Hepatocyte (in vitro differentiated cells): ENCODE measurements around the gene CNRIP1. TPM values are rescaled to one million over a fixed set of nuclear protein-coding genes. Genes with fewer than 3 reads are reported as not detected.
"Not testable (repeated sequence)": the region's sequence is repeated elsewhere in the genome, so short reads cannot be mapped to it uniquely, and the experiment has no call there.

Experiments used
- DNase-seq: peaks from one replicate; pipeline ENCODE4 v3.0.0-alpha.2; 2016; ENCODE audit warnings: low spot score
- H2AFZ ChIP-seq: fragments of 200-600 bp; sonication (generic); 2 replicates; pipeline ENCODE4 v1.6.0; 2016; ENCODE audit warnings: antibody characterized with exemption, mild to moderate bottlenecking
- H3K27ac ChIP-seq: fragments of 200-600 bp; sonication (generic); 2 replicates; pipeline ENCODE4 v1.5.1; 2016; ENCODE audit warnings: mild to moderate bottlenecking
- H3K27me3 ChIP-seq: fragments of 200-600 bp; sonication (generic); 2 replicates; pipeline ENCODE4 v1.6.1; 2016
- H3K36me3 ChIP-seq: fragments of 200-600 bp; sonication (generic); replicated peaks from 2 replicates; pipeline ENCODE4 v1.5.1; 2016; ENCODE audit warnings: low read depth; ENCODE audit not compliant: insufficient read depth
- H3K4me1 ChIP-seq: fragments of 200-600 bp; sonication (generic); 2 replicates; pipeline ENCODE4 v1.5.1; 2016; ENCODE audit warnings: mild to moderate bottlenecking, moderate library complexity; ENCODE audit not compliant: insufficient read depth
- H3K4me2 ChIP-seq: fragments of 200-600 bp; sonication (generic); 2 replicates; pipeline ENCODE4 v1.6.0; 2016
- H3K4me3 ChIP-seq: fragments of 200-600 bp; sonication (generic); 2 replicates; pipeline ENCODE4 v1.5.1; 2016; ENCODE audit warnings: mild to moderate bottlenecking
- H3K79me2 ChIP-seq: fragments of 200-600 bp; sonication (generic); 2 replicates; pipeline ENCODE4 v1.6.0; 2017; ENCODE audit warnings: mild to moderate bottlenecking
- H3K9me2 ChIP-seq: fragments of 200-600 bp; sonication (generic); replicated peaks from 2 replicates; pipeline ENCODE4 v1.6.0; 2017; ENCODE audit warnings: mild to moderate bottlenecking; ENCODE audit not compliant: insufficient read depth
- H3K9me3 ChIP-seq: fragments of 200-600 bp; sonication (generic); 2 replicates; pipeline ENCODE4 v1.5.1; 2016; ENCODE audit warnings: low read depth, mild to moderate bottlenecking
- H4K20me1 ChIP-seq: fragments of 200-600 bp; sonication (generic); 2 replicates; pipeline ENCODE4 v1.6.0; 2016; ENCODE audit warnings: mild to moderate bottlenecking; ENCODE audit not compliant: insufficient read depth, poor library complexity, severe bottlenecking
- CTCF ChIP-seq: fragments of 200-600 bp; sonication (generic); IDR thresholded peaks from 2 replicates; pipeline ENCODE4 v1.5.1; 2016; ENCODE audit warnings: antibody characterized with exemption, mild to moderate bottlenecking; ENCODE audit not compliant: poor library complexity
- EZH2 ChIP-seq: fragments of 200-600 bp; sonication (generic); IDR thresholded peaks from 2 replicates; pipeline ENCODE4 v1.6.1; 2016; ENCODE audit warnings: antibody characterized with exemption, mild to moderate bottlenecking, borderline replicate concordance
- EZH2phosphoT487 ChIP-seq: fragments of 200-600 bp; sonication (generic); IDR thresholded peaks from one replicate; pipeline ENCODE4 v1.6.1; 2018; ENCODE audit warnings: antibody characterized with exemption, mild to moderate bottlenecking, low read depth, moderate library complexity; ENCODE audit not compliant: unreplicated experiment, severe bottlenecking
- WGBS: methylation state at CpG from one replicate; pipeline ENCODE4 v1.1.6; 2016; ENCODE audit warnings: low lambda C conversion rate; ENCODE audit errors: missing lambda C conversion rate; 5-methylcytosine and 5-hydroxymethylcytosine counted together
- polyA plus RNA-seq: library from polyadenylated mRNA; unstranded; fragments of >200 nt; fragmentation: Nextera tagmentation; extraction: Ambion mirVana; gene quantifications from 2 replicates; pipeline ENCODE4 v1.2.1, GENCODE V29; 2016
- total RNA-seq: library from RNA; depleted of rRNA; stranded (reverse); fragments of >200 nt; gene quantifications from 2 replicates; pipeline ENCODE4 v1.2.3, GENCODE V29; 2014

The CNRIP1 gene
- total and polyA plus RNA-seq, 2 experiments from 2014 or later: 3.1 to 5.8 TPM

- H3K4me1 ChIP-seq: no peaks in the 10 kb centered on the region
- H2AFZ ChIP-seq: no peak overlapping the region
- no peaks in the 10 kb centered on the region for H4K20me1 ChIP-seq
- H3K27me3 ChIP-seq: peaks cover 51% of the 10 kb centered on the region
- no peaks in the 10 kb centered on the region for H3K9me3 ChIP-seq
- H3K27ac ChIP-seq: no peak overlapping the region
- WGBS: 63% methylated on average over 2 of the region's 2 CpGs
- no peaks in the 10 kb centered on the region for H3K79me2 ChIP-seq
- TF ChIP-seq EZH2phosphoT487 (no peak), CTCF (no peak), EZH2 (no peak)
- H3K9me2 ChIP-seq: no peaks in the 10 kb centered on the region
- no peaks in the 10 kb centered on the region for H3K36me3 ChIP-seq
- no peak overlapping the region for H3K4me2 ChIP-seq
- H3K4me3 ChIP-seq: no peak overlapping the region
- no peak for DNase-seq
Measured at GRCh38 chr2:68316111-68316510, 3.6 kb downstream of the CNRIP1 start.

GRCh38 chr2:68311033-68311432 is 8.7 kb downstream of the CNRIP1 start:
- H3K27ac ChIP-seq: no peak overlapping the region
- H3K4me1 ChIP-seq: no peaks in the 10 kb centered on the region
- H2AFZ ChIP-seq: no peak overlapping the region
- H3K27me3 ChIP-seq: peaks cover 4% of the 10 kb centered on the region
- H3K79me2 ChIP-seq: no peaks in the 10 kb centered on the region
- TF ChIP-seq CTCF (no peak), EZH2phosphoT487 (no peak), EZH2 (no peak)
- DNase-seq: no peak
- H4K20me1 ChIP-seq: no peaks in the 10 kb centered on the region
- H3K36me3 ChIP-seq: no peaks in the 10 kb centered on the region
- H3K4me3 ChIP-seq: no peak overlapping the region
- H3K4me2 ChIP-seq: no peak overlapping the region
- no peaks in the 10 kb centered on the region for H3K9me2 ChIP-seq
- H3K9me3 ChIP-seq: no peaks in the 10 kb centered on the region

GRCh38 chr2:68309426-68309825 is 10.3 kb downstream of the CNRIP1 start:
- no peak overlapping the region for H3K4me2 ChIP-seq
- H2AFZ ChIP-seq: no peak overlapping the region
- no peak overlapping the region for H3K27ac ChIP-seq
- H3K79me2 ChIP-seq: no peaks in the 10 kb centered on the region
- no peak overlapping the region for H3K4me3 ChIP-seq
- H3K9me3 ChIP-seq: no peaks in the 10 kb centered on the region
- H4K20me1 ChIP-seq: no peaks in the 10 kb centered on the region
- TF ChIP-seq EZH2phosphoT487 (no peak), EZH2 (no peak), CTCF (no peak)
- no peaks in the 10 kb centered on the region for H3K9me2 ChIP-seq
- no peaks in the 10 kb centered on the region for H3K36me3 ChIP-seq
- H3K27me3 ChIP-seq: no peaks in the 10 kb centered on the region
- no peaks in the 10 kb centered on the region for H3K4me1 ChIP-seq
- no peak for DNase-seq

- not testable (repeated sequence) for H3K9me3 ChIP-seq, H4K20me1 ChIP-seq, H3K4me3 ChIP-seq, H3K4me1 ChIP-seq, H3K4me2 ChIP-seq, H3K36me3 ChIP-seq, H3K27ac ChIP-seq, DNase-seq, H3K27me3 ChIP-seq, H3K79me2 ChIP-seq, H2AFZ ChIP-seq, H3K9me2 ChIP-seq
- 80% methylated on average over 1 of the region's 1 CpG for WGBS
Measured at GRCh38 chr2:68303902-68304272, 15.9 kb downstream of the CNRIP1 start.
